AG09309 (cell line): ENCODE data around the gene MRRF.

Experiments used
- DNase-seq: peaks from one replicate; pipeline ENCODE4 v3.0.0-alpha.2; 2010; ENCODE audit warnings: low read depth
- H3K4me3 ChIP-seq: 2 replicates; pipeline ENCODE4 v1.5.1; 2011; ENCODE audit warnings: mild to moderate bottlenecking, low read depth, low read length, moderate library complexity; ENCODE audit not compliant: control insufficient read depth
- CTCF ChIP-seq: IDR thresholded peaks from 2 replicates; pipeline ENCODE4 v1.5.1; 2011; ENCODE audit warnings: mild to moderate bottlenecking, low read depth, low read length, inconsistent platforms; ENCODE audit not compliant: insufficient read depth, control insufficient read depth; ENCODE audit errors: missing control alignments

MRRF gene

GRCh38 chr9:122294531-122294930 lies 29.8 kb downstream of the MRRF start:
- no peak for TF ChIP-seq CTCF
- DNase-seq = no peak
- H3K4me3 ChIP-seq = no peak overlapping the region

GRCh38 chr9:122297512-122297911 lies 32.8 kb downstream of the MRRF start:
- TF ChIP-seq CTCF = no peak
- H3K4me3 ChIP-seq = no peak overlapping the region
- no peak for DNase-seq

DNA sequence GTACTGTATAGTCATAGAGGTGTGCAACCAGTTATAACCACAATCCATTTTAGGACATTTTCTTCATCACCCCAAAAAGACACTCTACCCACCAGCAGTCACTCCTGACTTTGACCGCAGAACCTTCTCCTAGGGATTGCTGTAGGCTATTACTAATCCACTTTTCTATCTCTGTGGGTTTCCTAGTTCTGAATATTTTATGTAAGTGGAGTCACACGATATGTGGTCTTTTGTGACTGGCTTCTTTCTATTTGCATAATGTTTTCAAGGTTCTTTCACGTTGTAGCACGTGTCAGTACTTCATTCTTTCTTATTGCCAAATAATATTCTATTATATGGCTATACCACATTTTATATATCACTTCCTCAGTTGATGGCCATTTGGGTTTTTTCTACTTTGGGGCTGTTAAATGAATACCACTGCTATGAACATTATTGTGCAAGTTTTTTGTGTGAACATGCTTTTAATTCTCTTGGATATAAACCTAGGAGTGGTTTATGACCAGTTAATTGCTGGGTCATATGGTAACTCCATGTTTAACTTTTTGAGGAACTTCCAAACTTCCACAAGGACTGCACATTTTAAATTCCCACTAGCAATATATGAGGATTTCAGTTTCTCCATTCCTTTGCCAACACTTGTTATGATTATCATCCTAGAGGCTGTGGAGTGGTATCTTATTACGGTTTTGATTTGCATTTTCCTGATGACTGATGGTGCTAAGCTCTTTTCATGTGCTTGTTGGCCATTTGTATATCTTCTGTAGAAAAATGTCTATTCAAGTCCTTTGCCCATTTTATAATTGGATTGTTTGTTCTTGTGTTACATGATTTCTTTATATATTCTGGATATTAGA lies 37.8 kb downstream of the MRRF start:
- DNase-seq = no peak
- H3K4me3 ChIP-seq = no peak overlapping the region
- no peak for TF ChIP-seq CTCF

DNA sequence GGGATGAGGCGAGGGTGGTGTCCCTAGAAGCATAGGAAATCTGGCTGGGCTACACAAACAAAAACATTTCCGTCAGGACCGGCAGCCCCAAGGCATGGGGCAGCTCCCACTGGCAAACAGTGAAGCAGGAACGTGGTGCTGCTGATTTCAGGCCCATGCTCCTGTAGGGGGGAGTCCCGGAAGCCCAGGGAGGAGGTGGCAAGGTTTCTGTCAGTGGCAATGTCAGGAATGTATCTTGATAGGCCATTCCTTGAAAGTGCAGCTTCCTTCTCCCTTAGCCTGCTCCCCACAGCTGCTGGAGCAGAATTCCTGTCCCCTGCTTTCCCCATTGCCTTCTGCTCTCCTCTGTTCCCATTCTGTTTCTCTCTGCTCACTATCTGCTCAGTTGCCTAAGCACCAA lies 42.4 kb downstream of the MRRF start:
- no peak for DNase-seq

GRCh38 chr9:122307925-122308324 lies 43.2 kb downstream of the MRRF start:
- no peak for TF ChIP-seq CTCF
- H3K4me3 ChIP-seq = no peak overlapping the region

More for the DNA sequence above, 42.4 kb downstream of the MRRF start:
- no peak for TF ChIP-seq CTCF
- no peak overlapping the region for H3K4me3 ChIP-seq

GRCh38 chr9:122309861-122310260 lies 45.2 kb downstream of the MRRF start:
- no peak overlapping the region for H3K4me3 ChIP-seq
- no peak for TF ChIP-seq CTCF
- no peak for DNase-seq

More at GRCh38 chr9:122307925-122308324, 43.2 kb downstream of the MRRF start:
- DNase-seq = no peak

DNA sequence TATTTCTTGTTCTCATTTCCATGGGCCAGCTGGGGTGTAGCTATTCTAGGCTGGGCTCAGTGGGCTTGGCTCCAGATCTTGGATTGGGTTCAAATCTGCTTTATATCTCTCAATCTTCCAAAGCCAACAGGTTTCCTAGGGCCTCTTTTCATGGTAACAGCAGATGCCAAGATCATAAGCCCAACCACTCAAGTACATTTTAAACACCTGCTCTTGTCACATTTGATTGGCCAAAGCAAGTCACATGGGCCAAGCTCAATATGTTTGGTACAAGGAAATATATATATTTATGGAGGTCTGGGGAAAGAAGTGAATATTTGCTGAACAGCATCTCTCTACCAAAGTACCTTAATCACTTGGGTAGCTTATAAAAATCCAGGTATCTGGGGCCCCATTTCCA lies 49.5 kb downstream of the MRRF start:
- no peak overlapping the region for H3K4me3 ChIP-seq
- DNase-seq = no peak
- no peak for TF ChIP-seq CTCF
